IMR-90 (cell line): ENCODE measurements around the gene GSTA5. TPM values are rescaled to one million over a fixed set of nuclear protein-coding genes. Genes with fewer than 3 reads are reported as not detected.

ENCODE experiments used
- ATAC-seq: fragments of 200-7000 bp; cut with Tn5 transposase; 2 replicates; pipeline ENCODE4 v1.9.1; 2020; ENCODE audit warnings: low read depth, mild to moderate bottlenecking, moderate library complexity
- BruUV-seq: library from RNA; stranded (reverse); fragments of 400-500 nt; replicated peaks from 2 replicates; lab custom pipeline; 2021; lab: Mats Ljungman, UMichigan
- CTCF ChIA-PET: fragments of 300-600 bp; formaldehyde crosslinking; extraction: SDS; loops from one replicate; lab custom pipeline; 2021; ENCODE audit warnings: antibody characterized with exemption; lab: Yijun Ruan, JAX
- POLR2A ChIA-PET: fragments of 300-600 bp; sonication (Branson Sonifier 250); formaldehyde crosslinking; loops from one replicate; lab custom pipeline; 2022; ENCODE audit warnings: antibody characterized with exemption; ENCODE audit not compliant: unreplicated experiment; lab: Charles Lee
- DNase-seq: peaks from one replicate; pipeline ENCODE4 v3.0.0; 2013
- H2AFZ ChIP-seq: replicated peaks from 2 replicates; pipeline ENCODE3; 2013; ENCODE audit warnings: low read length, mild to moderate bottlenecking; ENCODE audit not compliant: poor library complexity
- H2AK5ac ChIP-seq: 2 replicates; pipeline ENCODE4 v1.6.1; 2013; ENCODE audit warnings: low read depth, low read length, inconsistent platforms
- H2AK9ac ChIP-seq: replicated peaks from 2 replicates; pipeline ENCODE3; 2013; ENCODE audit warnings: mild to moderate bottlenecking, low read depth, low read length, moderate library complexity; ENCODE audit not compliant: poor library complexity
- H2BK120ac ChIP-seq: 2 replicates; pipeline ENCODE4 v1.6.1; 2013; ENCODE audit warnings: low read depth, low read length, inconsistent platforms
- H2BK15ac ChIP-seq: 3 replicates; pipeline ENCODE4 v1.6.1; 2013; ENCODE audit warnings: low read depth, low read length, inconsistent platforms
- H2BK20ac ChIP-seq: 2 replicates; pipeline ENCODE4 v1.6.1; 2013; ENCODE audit warnings: low read depth, mild to moderate bottlenecking, inconsistent platforms, low read length, moderate library complexity
- H2BK5ac ChIP-seq: 2 replicates; pipeline ENCODE4 v1.6.1; 2013; ENCODE audit warnings: mild to moderate bottlenecking, low read depth, low read length, inconsistent platforms; ENCODE audit not compliant: poor library complexity, severe bottlenecking
- H3K14ac ChIP-seq: replicated peaks from 2 replicates; pipeline ENCODE4 v1.6.1; 2013; ENCODE audit warnings: low read depth, low read length, inconsistent platforms
- H3K18ac ChIP-seq: 2 replicates; pipeline ENCODE4 v1.6.1; 2013; ENCODE audit warnings: low read depth, low read length, control low read depth
- H3K23ac ChIP-seq: 2 replicates; pipeline ENCODE4 v1.6.1; 2013; ENCODE audit warnings: low read depth, low read length, inconsistent platforms
- H3K27ac ChIP-seq: 2 replicates; pipeline ENCODE4 v1.5.1; 2013; ENCODE audit warnings: mild to moderate bottlenecking, control low read depth, low read length; ENCODE audit not compliant: insufficient read depth
- H3K27me3 ChIP-seq: 2 replicates; pipeline ENCODE4 v1.6.1; 2013; ENCODE audit warnings: low read length; ENCODE audit not compliant: control insufficient read depth, insufficient read depth
- H3K36me3 ChIP-seq: 2 replicates; pipeline ENCODE4 v1.6.1; 2013; ENCODE audit warnings: low read length, mixed read lengths; ENCODE audit not compliant: control insufficient read depth, insufficient read depth
- H3K4ac ChIP-seq: 2 replicates; pipeline ENCODE4 v1.6.1; 2013; ENCODE audit warnings: low read depth, low read length, inconsistent platforms
- H3K4me1 ChIP-seq: 2 replicates; pipeline ENCODE4 v1.6.1; 2013; ENCODE audit warnings: low read length, mixed read lengths; ENCODE audit not compliant: control insufficient read depth, insufficient read depth
- H3K4me2 ChIP-seq: 2 replicates; pipeline ENCODE4 v1.6.1; 2013; ENCODE audit warnings: low read depth, mild to moderate bottlenecking, control low read depth, low read length, moderate library complexity
- H3K4me3 ChIP-seq: 2 replicates; pipeline ENCODE4 v1.5.1; 2013; ENCODE audit warnings: low read depth, mild to moderate bottlenecking, control low read depth, low read length, moderate library complexity; ENCODE audit not compliant: insufficient read depth
- H3K56ac ChIP-seq: 2 replicates; pipeline ENCODE4 v1.6.1; 2013; ENCODE audit warnings: low read length, inconsistent platforms; ENCODE audit not compliant: insufficient read depth; ENCODE audit errors: extremely low read depth
- H3K79me1 ChIP-seq, 2 experiments: 2 replicates each; pipeline ENCODE4 v1.6.1; 2013; ENCODE audit warnings: low read length in 2 of 2, inconsistent platforms in 1 of 2, low read depth in 1 of 2
- H3K9ac ChIP-seq: 2 replicates; pipeline ENCODE4 v1.6.1; 2013; ENCODE audit warnings: low read depth, low read length, control low read depth
- H3K9me1 ChIP-seq: 2 replicates; pipeline ENCODE4 v1.6.1; 2013; ENCODE audit warnings: low read length, inconsistent platforms; ENCODE audit not compliant: insufficient read depth
- H3K9me3 ChIP-seq: 2 replicates; pipeline ENCODE4 v1.6.1; 2013; ENCODE audit warnings: low read length; ENCODE audit not compliant: control insufficient read depth, insufficient read depth
- H4K20me1 ChIP-seq: 2 replicates; pipeline ENCODE4 v1.6.1; 2013; ENCODE audit warnings: low read length, inconsistent platforms; ENCODE audit not compliant: insufficient read depth
- H4K5ac ChIP-seq: 2 replicates; pipeline ENCODE4 v1.6.1; 2013; ENCODE audit warnings: mild to moderate bottlenecking, low read depth, low read length, control low read depth
- H4K8ac ChIP-seq, 2 experiments: 2 replicates each; pipeline ENCODE4 v1.6.1; 2013; ENCODE audit warnings: low read depth in 2 of 2, low read length in 2 of 2, control low read depth in 1 of 2, inconsistent platforms in 1 of 2
- H4K91ac ChIP-seq: 2 replicates; pipeline ENCODE4 v1.6.1; 2013; ENCODE audit warnings: low read depth, low read length, inconsistent platforms; ENCODE audit not compliant: insufficient read depth
- BHLHE40 ChIP-seq: fragments of 150-350 bp; IDR thresholded peaks from 2 replicates; pipeline ENCODE4 v1.6.1; 2016; ENCODE audit warnings: mild to moderate bottlenecking, low read depth, low read length
- CEBPB ChIP-seq: IDR thresholded peaks from 2 replicates; pipeline ENCODE4 v1.6.1; 2012; ENCODE audit warnings: low read depth, low read length, improper control_type of control experiment
- CHD1 ChIP-seq: IDR thresholded peaks from 2 replicates; pipeline ENCODE4 v1.6.1; 2012; ENCODE audit warnings: low read depth, low read length, improper control_type of control experiment
- CTCF ChIP-seq: conservative IDR thresholded peaks from 2 replicates; pipeline ENCODE4 v1.5.1; 2012; ENCODE audit warnings: mild to moderate bottlenecking, low read depth, low read length, improper control_type of control experiment
- FOS ChIP-seq: fragments of 150-350 bp; IDR thresholded peaks from 2 replicates; pipeline ENCODE4 v1.6.1; 2016; ENCODE audit warnings: low read depth, low read length
- MAFK ChIP-seq: IDR thresholded peaks from 2 replicates; pipeline ENCODE4 v1.6.1; 2012; ENCODE audit warnings: low read depth, low read length, improper control_type of control experiment
- MAZ ChIP-seq: IDR thresholded peaks from 2 replicates; pipeline ENCODE4 v1.6.1; 2012; ENCODE audit warnings: low read depth, mild to moderate bottlenecking, low read length, improper control_type of control experiment, moderate library complexity, borderline replicate concordance
- MXI1 ChIP-seq: IDR thresholded peaks from 2 replicates; pipeline ENCODE4 v1.6.1; 2012; ENCODE audit warnings: low read depth, mild to moderate bottlenecking, low read length, moderate library complexity, borderline replicate concordance
- NFE2L2 ChIP-seq: fragments of 150-350 bp; IDR thresholded peaks from 2 replicates; pipeline ENCODE4 v1.6.1; 2016; ENCODE audit warnings: low read depth, mild to moderate bottlenecking, low read length
- POLR2A ChIP-seq: IDR thresholded peaks from 2 replicates; pipeline ENCODE4 v1.6.1; 2012; ENCODE audit warnings: mild to moderate bottlenecking, low read depth, low read length
- RAD21 ChIP-seq: IDR thresholded peaks from 2 replicates; pipeline ENCODE4 v1.6.1; 2012; ENCODE audit warnings: low read length, improper control_type of control experiment
- RCOR1 ChIP-seq: IDR thresholded peaks from 2 replicates; pipeline ENCODE4 v1.6.1; 2012; ENCODE audit warnings: mild to moderate bottlenecking, low read length, improper control_type of control experiment; ENCODE audit not compliant: insufficient replicate concordance
- RFX5 ChIP-seq: IDR thresholded peaks from 2 replicates; pipeline ENCODE4 v1.8.0; 2012; ENCODE audit warnings: low read depth, mild to moderate bottlenecking, low read length, moderate library complexity
- SMC3 ChIP-seq: fragments of 150-350 bp; IDR thresholded peaks from 2 replicates; pipeline ENCODE4 v1.6.1; 2016; ENCODE audit warnings: low read depth, mild to moderate bottlenecking, antibody characterized with exemption, low read length, moderate library complexity
- USF2 ChIP-seq: fragments of 150-350 bp; IDR thresholded peaks from 2 replicates; pipeline ENCODE4 v1.6.1; 2017; ENCODE audit warnings: mild to moderate bottlenecking, antibody characterized with exemption, low read length, low read depth
- WGBS, 2 experiments: methylation state at CpG; one replicate each; pipeline versions ENCODE4 v1.1.5 to v1.1.7; 2013; ENCODE audit warnings: missing lambda C conversion rate in 2 of 2; ENCODE audit not compliant: insufficient read length in 1 of 2; ENCODE audit errors: extremely low coverage in 2 of 2; 5-methylcytosine and 5-hydroxymethylcytosine counted together
- dilution Hi-C: fragments of 300-500 bp; cut with HindIII; formaldehyde crosslinking; loops from one replicate; pipeline ENCODE4 v1.14.3; 2018; ENCODE audit warnings: low sequenced_read_pairs; ENCODE audit not compliant: unreplicated experiment
- in situ Hi-C: fragments of 300-500 bp; cut with MboI; formaldehyde crosslinking; loops from 3 replicates; pipeline ENCODE4 v1.14.3; 2019; ENCODE audit warnings: low sequenced_read_pairs, inconsistent platforms, mixed read lengths
- intact Hi-C: fragments of 100-400 bp; cut with micrococcal nuclease; formaldehyde crosslinking; loops from 2 replicates; pipeline ENCODE4 v1.10.0; 2022
- polyA plus RNA-seq, 3 experiments: library from polyadenylated mRNA; depleted of rRNA; stranded (reverse); fragments of >200 nt; gene quantifications; 2 replicates each; pipeline ENCODE4 v1.2.3, GENCODE V29; 2012; ENCODE audit warnings: low replicate concordance in 1 of 3
- total RNA-seq: library from RNA; depleted of rRNA; stranded (reverse); fragments of >200 nt; gene quantifications from 2 replicates; pipeline ENCODE4 v1.2.3, GENCODE V29; 2012
- TF ChIP-seq, protein P1 (sequence below): fragments of 150-350 bp; IDR thresholded peaks from 2 replicates; pipeline ENCODE4 v1.6.1; 2016; ENCODE audit warnings: low read depth, mild to moderate bottlenecking, low read length, moderate library complexity, borderline replicate concordance

Gene GSTA5
- total and polyA plus RNA-seq, 2 of the 4 experiments (the other 2 are of a cell fraction), result not detected

DNA sequence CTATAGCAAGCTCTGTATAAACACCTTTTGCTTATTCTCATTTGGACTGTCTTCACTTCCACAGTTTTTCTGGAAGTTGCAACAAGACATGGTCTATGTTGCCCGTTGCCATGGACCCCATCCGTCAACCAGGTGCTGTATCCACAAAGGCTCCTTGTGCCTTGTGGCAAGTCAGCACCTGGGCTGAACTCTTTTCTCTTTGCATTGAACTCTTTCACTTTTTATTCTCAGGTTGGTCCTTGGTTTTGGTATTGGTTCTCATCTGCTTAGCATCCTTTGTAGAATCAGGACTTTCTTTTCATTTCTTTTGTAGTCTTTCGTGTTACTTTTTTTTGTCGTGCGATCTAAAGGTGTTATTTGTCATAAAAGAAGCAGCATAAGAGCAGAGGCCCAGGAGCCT lies 32.0 kb downstream of the GSTA5 start:
- ChIA-PET CTCF (no interaction called here), POLR2A (no interaction called here)
- no TSS peak for BruUV-seq
- Histone ChIP-seq H3K23ac (no peak overlapping the region), H3K14ac (no peak overlapping the region), H4K20me1 (no peaks in the 10 kb centered on the region), H2AFZ (no peak overlapping the region), H3K4me1 (no peaks in the 10 kb centered on the region), H3K4me3 (no peak overlapping the region), H3K56ac (no peak overlapping the region), H3K18ac (no peak overlapping the region), H4K5ac (no peak overlapping the region), H3K79me1 (no peaks in the 10 kb centered on the region), H3K4me2 (no peak overlapping the region), H2BK20ac (no peak overlapping the region), H3K36me3 (no peaks in the 10 kb centered on the region), H2BK120ac (no peak overlapping the region), H4K91ac (no peak overlapping the region), H3K9me1 (no peaks in the 10 kb centered on the region; the same call in 1 of the 2 replicates), H2BK5ac (no peak overlapping the region), H2BK15ac (no peak overlapping the region), H4K8ac (no peak overlapping the region), H3K27me3 (peaks cover 15% of the 10 kb centered on the region), H3K27ac (no peak overlapping the region), H2AK9ac (no peak overlapping the region), H3K9ac (no peak overlapping the region), H2AK5ac (no peak overlapping the region), H3K9me3 (no peaks in the 10 kb centered on the region), H3K4ac (no peak overlapping the region)
- dilution Hi-C loops, result no loop called here
- no peak for DNase-seq
- in situ Hi-C loops, result no loop called here
- intact Hi-C loops, result no loop called here
- TF ChIP-seq RCOR1, result no peak
- no peak for TF ChIP-seq FOS
- no peak for TF ChIP-seq BHLHE40
- TF ChIP-seq, protein P1, sequence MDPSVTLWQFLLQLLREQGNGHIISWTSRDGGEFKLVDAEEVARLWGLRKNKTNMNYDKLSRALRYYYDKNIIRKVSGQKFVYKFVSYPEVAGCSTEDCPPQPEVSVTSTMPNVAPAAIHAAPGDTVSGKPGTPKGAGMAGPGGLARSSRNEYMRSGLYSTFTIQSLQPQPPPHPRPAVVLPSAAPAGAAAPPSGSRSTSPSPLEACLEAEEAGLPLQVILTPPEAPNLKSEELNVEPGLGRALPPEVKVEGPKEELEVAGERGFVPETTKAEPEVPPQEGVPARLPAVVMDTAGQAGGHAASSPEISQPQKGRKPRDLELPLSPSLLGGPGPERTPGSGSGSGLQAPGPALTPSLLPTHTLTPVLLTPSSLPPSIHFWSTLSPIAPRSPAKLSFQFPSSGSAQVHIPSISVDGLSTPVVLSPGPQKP, result no peak
- no peak for TF ChIP-seq CEBPB
- TF ChIP-seq RAD21, result no peak
- TF ChIP-seq MAZ, result no peak
- TF ChIP-seq NFE2L2, result no peak
- TF ChIP-seq USF2, result no peak
- TF ChIP-seq CHD1, result no peak
- no peak for TF ChIP-seq RFX5
- no peak for TF ChIP-seq SMC3
- TF ChIP-seq MAFK, result no peak
- no peak for TF ChIP-seq MXI1
- no peak for TF ChIP-seq POLR2A
- no peak for TF ChIP-seq CTCF
- ATAC-seq, result no peak
- WGBS, 2 experiments, result 100% methylated on average over 1 of the region's 5 CpGs; no CpG with 5 or more reads in 1 of the 2 experiments
